ENCODE measurements around the gene KLHL3. TPM values are rescaled to one million over a fixed set of nuclear protein-coding genes. Genes with fewer than 3 reads are reported as not detected.

The KLHL3 gene
- total and polyA plus RNA-seq, 2 experiments from 2014 or later = 4.9 to 10.8 TPM

DNA sequence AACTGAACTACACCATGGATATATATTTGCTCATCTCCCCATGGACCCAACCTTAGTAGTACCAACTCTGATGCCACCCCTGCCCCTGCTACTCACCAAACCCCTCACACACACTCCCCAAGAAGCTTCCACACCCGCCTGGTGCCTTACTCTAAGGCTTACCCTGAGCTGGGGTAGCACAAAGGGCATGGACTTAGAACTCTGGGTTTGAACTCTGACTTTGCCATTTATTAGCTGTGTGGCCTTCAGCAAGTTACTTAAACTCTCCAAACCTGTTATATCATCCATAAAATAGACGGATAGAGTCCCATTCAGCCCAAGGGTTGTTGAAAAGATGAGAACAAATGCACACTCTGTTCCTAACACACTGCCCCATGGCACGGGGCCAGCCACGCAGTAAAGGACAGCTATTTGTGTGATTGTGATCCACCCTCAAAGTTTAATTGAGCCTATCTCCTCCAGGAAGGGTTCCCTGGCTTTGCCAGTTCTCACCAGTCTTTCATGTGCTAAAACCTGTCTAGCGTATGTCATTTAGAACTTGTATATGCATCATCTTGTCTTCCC, 111.0 kb downstream of the KLHL3 start:
- DNase-seq (ENCODE audit: low spot score) (no peak), ATAC-seq (no peak)
- no peaks in the 10 kb centered on the region; the same call in 1 of the 2 replicates for H3K36me3 ChIP-seq (ENCODE audit: insufficient read depth)
- no peaks in the 10 kb centered on the region for H3K27me3 ChIP-seq (ENCODE audit: insufficient read depth)
- no peak overlapping the region for H2AFZ ChIP-seq
- H3F3A ChIP-seq (replicated peaks; ENCODE audit: low read depth) = no peaks in the 10 kb centered on the region
- H3K27ac Mint-ChIP-seq = no peak overlapping the region
- H3K36me3 Mint-ChIP-seq (ENCODE audit: low read depth) = peaks cover 7% of the 10 kb centered on the region; the same call in 2 of the 3 replicates
- H3K4me1 Mint-ChIP-seq = peaks cover 3% of the 10 kb centered on the region; the same call in 2 of the 3 replicates
- no peak overlapping the region for H3K4me2 ChIP-seq
- H3K27me3 Mint-ChIP-seq (ENCODE audit: insufficient read depth, low read depth, poor library complexity) = peaks cover 2% of the 10 kb centered on the region
- H3K79me2 ChIP-seq (replicated peaks; ENCODE audit: insufficient read depth) = no peaks in the 10 kb centered on the region
- H3K9me3 Mint-ChIP-seq = no peaks in the 10 kb centered on the region
- peaks cover 2% of the 10 kb centered on the region; the same call in 1 of the 2 replicates for H3K4me1 ChIP-seq (ENCODE audit: insufficient read depth)
- no peak overlapping the region for H3K4me3 Mint-ChIP-seq
- TF ChIP-seq CREB1 (CRISPR knock-in tag; IDR thresholded peaks at IDR 0.05; ENCODE audit: low read depth) (no peak), NANOG (IDR thresholded peaks at IDR 0.05; ENCODE audit: borderline replicate concordance) (no peak), STAT1 (IDR thresholded peaks at IDR 0.05; ENCODE audit: unreplicated experiment) (no peak), EZH2phosphoT487 (IDR thresholded peaks at IDR 0.05; ENCODE audit: unreplicated experiment) (no peak), ZNF331 (CRISPR knock-in tag; IDR thresholded peaks at IDR 0.05; ENCODE audit: low read depth) (no peak), CTCF (conservative IDR thresholded peaks at IDR 0.05; ENCODE audit: low read depth in 2 of 2) (no peak), ETS1 (IDR thresholded peaks at IDR 0.05) (no peak), ZNF114 (CRISPR knock-in tag; IDR thresholded peaks at IDR 0.05) (no peak), JUNB (IDR thresholded peaks at IDR 0.05; ENCODE audit: unreplicated experiment) (no peak), POLR2AphosphoS5 (IDR thresholded peaks at IDR 0.05; ENCODE audit: low read depth) (no peak), EZH2 (IDR thresholded peaks at IDR 0.05; ENCODE audit: low read depth, unreplicated experiment) (no peak)
- TF ChIP-seq, protein P1, sequence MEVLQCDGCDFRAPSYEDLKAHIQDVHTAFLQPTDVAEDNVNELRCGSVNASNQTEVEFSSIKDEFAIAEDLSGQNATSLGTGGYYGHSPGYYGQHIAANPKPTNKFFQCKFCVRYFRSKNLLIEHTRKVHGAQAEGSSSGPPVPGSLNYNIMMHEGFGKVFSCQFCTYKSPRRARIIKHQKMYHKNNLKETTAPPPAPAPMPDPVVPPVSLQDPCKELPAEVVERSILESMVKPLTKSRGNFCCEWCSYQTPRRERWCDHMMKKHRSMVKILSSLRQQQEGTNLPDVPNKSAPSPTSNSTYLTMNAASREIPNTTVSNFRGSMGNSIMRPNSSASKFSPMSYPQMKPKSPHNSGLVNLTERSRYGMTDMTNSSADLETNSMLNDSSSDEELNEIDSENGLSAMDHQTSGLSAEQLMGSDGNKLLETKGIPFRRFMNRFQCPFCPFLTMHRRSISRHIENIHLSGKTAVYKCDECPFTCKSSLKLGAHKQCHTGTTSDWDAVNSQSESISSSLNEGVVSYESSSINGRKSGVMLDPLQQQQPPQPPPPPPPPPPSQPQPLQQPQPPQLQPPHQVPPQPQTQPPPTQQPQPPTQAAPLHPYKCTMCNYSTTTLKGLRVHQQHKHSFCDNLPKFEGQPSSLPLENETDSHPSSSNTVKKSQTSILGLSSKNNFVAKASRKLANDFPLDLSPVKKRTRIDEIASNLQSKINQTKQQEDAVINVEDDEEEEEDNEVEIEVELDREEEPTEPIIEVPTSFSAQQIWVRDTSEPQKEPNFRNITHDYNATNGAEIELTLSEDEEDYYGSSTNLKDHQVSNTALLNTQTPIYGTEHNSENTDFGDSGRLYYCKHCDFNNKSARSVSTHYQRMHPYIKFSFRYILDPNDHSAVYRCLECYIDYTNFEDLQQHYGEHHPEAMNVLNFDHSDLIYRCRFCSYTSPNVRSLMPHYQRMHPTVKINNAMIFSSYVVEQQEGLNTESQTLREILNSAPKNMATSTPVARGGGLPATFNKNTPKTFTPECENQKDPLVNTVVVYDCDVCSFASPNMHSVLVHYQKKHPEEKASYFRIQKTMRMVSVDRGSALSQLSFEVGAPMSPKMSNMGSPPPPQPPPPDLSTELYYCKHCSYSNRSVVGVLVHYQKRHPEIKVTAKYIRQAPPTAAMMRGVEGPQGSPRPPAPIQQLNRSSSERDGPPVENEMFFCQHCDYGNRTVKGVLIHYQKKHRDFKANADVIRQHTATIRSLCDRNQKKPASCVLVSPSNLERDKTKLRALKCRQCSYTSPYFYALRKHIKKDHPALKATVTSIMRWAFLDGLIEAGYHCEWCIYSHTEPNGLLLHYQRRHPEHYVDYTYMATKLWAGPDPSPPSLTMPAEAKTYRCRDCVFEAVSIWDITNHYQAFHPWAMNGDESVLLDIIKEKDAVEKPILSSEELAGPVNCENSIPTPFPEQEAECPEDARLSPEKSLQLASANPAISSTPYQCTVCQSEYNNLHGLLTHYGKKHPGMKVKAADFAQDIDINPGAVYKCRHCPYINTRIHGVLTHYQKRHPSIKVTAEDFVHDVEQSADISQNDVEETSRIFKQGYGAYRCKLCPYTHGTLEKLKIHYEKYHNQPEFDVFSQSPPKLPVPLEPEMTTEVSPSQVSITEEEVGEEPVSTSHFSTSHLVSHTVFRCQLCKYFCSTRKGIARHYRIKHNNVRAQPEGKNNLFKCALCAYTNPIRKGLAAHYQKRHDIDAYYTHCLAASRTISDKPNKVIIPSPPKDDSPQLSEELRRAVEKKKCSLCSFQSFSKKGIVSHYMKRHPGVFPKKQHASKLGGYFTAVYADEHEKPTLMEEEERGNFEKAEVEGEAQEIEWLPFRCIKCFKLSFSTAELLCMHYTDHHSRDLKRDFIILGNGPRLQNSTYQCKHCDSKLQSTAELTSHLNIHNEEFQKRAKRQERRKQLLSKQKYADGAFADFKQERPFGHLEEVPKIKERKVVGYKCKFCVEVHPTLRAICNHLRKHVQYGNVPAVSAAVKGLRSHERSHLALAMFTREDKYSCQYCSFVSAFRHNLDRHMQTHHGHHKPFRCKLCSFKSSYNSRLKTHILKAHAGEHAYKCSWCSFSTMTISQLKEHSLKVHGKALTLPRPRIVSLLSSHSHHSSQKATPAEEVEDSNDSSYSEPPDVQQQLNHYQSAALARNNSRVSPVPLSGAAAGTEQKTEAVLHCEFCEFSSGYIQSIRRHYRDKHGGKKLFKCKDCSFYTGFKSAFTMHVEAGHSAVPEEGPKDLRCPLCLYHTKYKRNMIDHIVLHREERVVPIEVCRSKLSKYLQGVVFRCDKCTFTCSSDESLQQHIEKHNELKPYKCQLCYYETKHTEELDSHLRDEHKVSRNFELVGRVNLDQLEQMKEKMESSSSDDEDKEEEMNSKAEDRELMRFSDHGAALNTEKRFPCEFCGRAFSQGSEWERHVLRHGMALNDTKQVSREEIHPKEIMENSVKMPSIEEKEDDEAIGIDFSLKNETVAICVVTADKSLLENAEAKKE (CRISPR knock-in tag; IDR thresholded peaks at IDR 0.05) = no peak
- TF ChIP-seq, protein P2, sequence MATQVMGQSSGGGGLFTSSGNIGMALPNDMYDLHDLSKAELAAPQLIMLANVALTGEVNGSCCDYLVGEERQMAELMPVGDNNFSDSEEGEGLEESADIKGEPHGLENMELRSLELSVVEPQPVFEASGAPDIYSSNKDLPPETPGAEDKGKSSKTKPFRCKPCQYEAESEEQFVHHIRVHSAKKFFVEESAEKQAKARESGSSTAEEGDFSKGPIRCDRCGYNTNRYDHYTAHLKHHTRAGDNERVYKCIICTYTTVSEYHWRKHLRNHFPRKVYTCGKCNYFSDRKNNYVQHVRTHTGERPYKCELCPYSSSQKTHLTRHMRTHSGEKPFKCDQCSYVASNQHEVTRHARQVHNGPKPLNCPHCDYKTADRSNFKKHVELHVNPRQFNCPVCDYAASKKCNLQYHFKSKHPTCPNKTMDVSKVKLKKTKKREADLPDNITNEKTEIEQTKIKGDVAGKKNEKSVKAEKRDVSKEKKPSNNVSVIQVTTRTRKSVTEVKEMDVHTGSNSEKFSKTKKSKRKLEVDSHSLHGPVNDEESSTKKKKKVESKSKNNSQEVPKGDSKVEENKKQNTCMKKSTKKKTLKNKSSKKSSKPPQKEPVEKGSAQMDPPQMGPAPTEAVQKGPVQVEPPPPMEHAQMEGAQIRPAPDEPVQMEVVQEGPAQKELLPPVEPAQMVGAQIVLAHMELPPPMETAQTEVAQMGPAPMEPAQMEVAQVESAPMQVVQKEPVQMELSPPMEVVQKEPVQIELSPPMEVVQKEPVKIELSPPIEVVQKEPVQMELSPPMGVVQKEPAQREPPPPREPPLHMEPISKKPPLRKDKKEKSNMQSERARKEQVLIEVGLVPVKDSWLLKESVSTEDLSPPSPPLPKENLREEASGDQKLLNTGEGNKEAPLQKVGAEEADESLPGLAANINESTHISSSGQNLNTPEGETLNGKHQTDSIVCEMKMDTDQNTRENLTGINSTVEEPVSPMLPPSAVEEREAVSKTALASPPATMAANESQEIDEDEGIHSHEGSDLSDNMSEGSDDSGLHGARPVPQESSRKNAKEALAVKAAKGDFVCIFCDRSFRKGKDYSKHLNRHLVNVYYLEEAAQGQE (IDR thresholded peaks at IDR 0.05; ENCODE audit: unreplicated experiment) = no peak
- H3K4me3 ChIP-seq = no peak overlapping the region
- H4K20me1 ChIP-seq (replicated peaks; ENCODE audit: insufficient read depth) = no peaks in the 10 kb centered on the region; the same call in 1 of the 2 replicates
- H3K9me2 ChIP-seq (ENCODE audit: insufficient read depth) = no peaks in the 10 kb centered on the region
- no peak overlapping the region for H3K27ac ChIP-seq (ENCODE audit: low read depth)

Data from GM23338 (cell line).